ENCODE data around the gene CALN1.

The CALN1 gene

GRCh38 chr7:71885487-71885886, 526.7 kb downstream of the CALN1 start:
- Histone ChIP-seq H3K36me3 (ENCODE audit: insufficient read depth, insufficient read length, low read length) (no peaks in the 10 kb centered on the region), H3K4me1 (ENCODE audit: insufficient read depth, insufficient read length) (peaks cover 3% of the 10 kb centered on the region), H3K9ac (ENCODE audit: insufficient read length, low read depth) (no peak overlapping the region), H3K27me3 (ENCODE audit: insufficient read depth, insufficient read length) (no peaks in the 10 kb centered on the region), H3K4me3 (ENCODE audit: insufficient read length, low read depth) (no peak overlapping the region), H3K9me3 (ENCODE audit: insufficient read depth, low read length) (no peaks in the 10 kb centered on the region)
- DNase-seq (ENCODE audit: low read depth, low spot score), result no peak
- no peak for TF ChIP-seq YY1 (IDR thresholded peaks at IDR 0.05; ENCODE audit: insufficient read depth, insufficient read length)
- TF ChIP-seq ZNF274 (IDR thresholded peaks at IDR 0.05; ENCODE audit: low read depth, low read length), result no peak
- no peak for TF ChIP-seq SUZ12 (IDR thresholded peaks at IDR 0.05; ENCODE audit: extremely low read depth, insufficient read depth, insufficient read length)

GRCh38 chr7:71883415-71883814, 528.7 kb downstream of the CALN1 start:
- DNase-seq (ENCODE audit: low read depth, low spot score), result no peak
- Histone ChIP-seq H3K4me3 (ENCODE audit: insufficient read length, low read depth) (no peak overlapping the region), H3K9me3 (ENCODE audit: insufficient read depth, low read length) (no peaks in the 10 kb centered on the region), H3K36me3 (ENCODE audit: insufficient read depth, insufficient read length, low read length) (no peaks in the 10 kb centered on the region), H3K4me1 (ENCODE audit: insufficient read depth, insufficient read length) (peaks cover 3% of the 10 kb centered on the region), H3K27me3 (ENCODE audit: insufficient read depth, insufficient read length) (no peaks in the 10 kb centered on the region), H3K9ac (ENCODE audit: insufficient read length, low read depth) (no peak overlapping the region)
- no peak for TF ChIP-seq YY1 (IDR thresholded peaks at IDR 0.05; ENCODE audit: insufficient read depth, insufficient read length)
- no peak for TF ChIP-seq ZNF274 (IDR thresholded peaks at IDR 0.05; ENCODE audit: low read depth, low read length)
- no peak for TF ChIP-seq SUZ12 (IDR thresholded peaks at IDR 0.05; ENCODE audit: extremely low read depth, insufficient read depth, insufficient read length)

GRCh38 chr7:71871446-71871845, 540.7 kb downstream of the CALN1 start:
- no peaks in the 10 kb centered on the region for H3K4me1 ChIP-seq (ENCODE audit: insufficient read depth, insufficient read length)
- H3K27me3 ChIP-seq (ENCODE audit: insufficient read depth, insufficient read length), result no peaks in the 10 kb centered on the region
- no peaks in the 10 kb centered on the region for H3K9me3 ChIP-seq (ENCODE audit: insufficient read depth, low read length)
- no peak overlapping the region for H3K9ac ChIP-seq (ENCODE audit: insufficient read length, low read depth)
- H3K4me3 ChIP-seq (ENCODE audit: insufficient read length, low read depth), result no peak overlapping the region
- no peak for DNase-seq (ENCODE audit: low read depth, low spot score)
- TF ChIP-seq SUZ12 (IDR thresholded peaks at IDR 0.05; ENCODE audit: extremely low read depth, insufficient read depth, insufficient read length) (no peak), ZNF274 (IDR thresholded peaks at IDR 0.05; ENCODE audit: low read depth, low read length) (no peak), YY1 (IDR thresholded peaks at IDR 0.05; ENCODE audit: insufficient read depth, insufficient read length) (no peak)
- no peaks in the 10 kb centered on the region for H3K36me3 ChIP-seq (ENCODE audit: insufficient read depth, insufficient read length, low read length)

- no peak overlapping the region for H3K9ac ChIP-seq (ENCODE audit: insufficient read length, low read depth)
- no peaks in the 10 kb centered on the region for H3K4me1 ChIP-seq (ENCODE audit: insufficient read depth, insufficient read length)
- H3K36me3 ChIP-seq (ENCODE audit: insufficient read depth, insufficient read length, low read length), result no peaks in the 10 kb centered on the region
- no peaks in the 10 kb centered on the region for H3K27me3 ChIP-seq (ENCODE audit: insufficient read depth, insufficient read length)
- H3K4me3 ChIP-seq (ENCODE audit: insufficient read length, low read depth), result no peak overlapping the region
- no peaks in the 10 kb centered on the region for H3K9me3 ChIP-seq (ENCODE audit: insufficient read depth, low read length)
- no peak for DNase-seq (ENCODE audit: low read depth, low spot score)
- no peak for TF ChIP-seq SUZ12 (IDR thresholded peaks at IDR 0.05; ENCODE audit: extremely low read depth, insufficient read depth, insufficient read length)
- no peak for TF ChIP-seq YY1 (IDR thresholded peaks at IDR 0.05; ENCODE audit: insufficient read depth, insufficient read length)
- TF ChIP-seq ZNF274 (IDR thresholded peaks at IDR 0.05; ENCODE audit: low read depth, low read length), result no peak
Observed at GRCh38 chr7:71870812-71871211, 541.3 kb downstream of the CALN1 start.

- no peak for DNase-seq (ENCODE audit: low read depth, low spot score)
- Histone ChIP-seq H3K9me3 (ENCODE audit: insufficient read depth, low read length) (no peaks in the 10 kb centered on the region), H3K27me3 (ENCODE audit: insufficient read depth, insufficient read length) (no peaks in the 10 kb centered on the region), H3K9ac (ENCODE audit: insufficient read length, low read depth) (no peak overlapping the region), H3K36me3 (ENCODE audit: insufficient read depth, insufficient read length, low read length) (no peaks in the 10 kb centered on the region), H3K4me1 (ENCODE audit: insufficient read depth, insufficient read length) (no peaks in the 10 kb centered on the region), H3K4me3 (ENCODE audit: insufficient read length, low read depth) (no peak overlapping the region)
- TF ChIP-seq ZNF274 (IDR thresholded peaks at IDR 0.05; ENCODE audit: low read depth, low read length), result no peak
- no peak for TF ChIP-seq SUZ12 (IDR thresholded peaks at IDR 0.05; ENCODE audit: extremely low read depth, insufficient read depth, insufficient read length)
- TF ChIP-seq YY1 (IDR thresholded peaks at IDR 0.05; ENCODE audit: insufficient read depth, insufficient read length), result no peak
Observed at GRCh38 chr7:71868797-71869196, 543.3 kb downstream of the CALN1 start.

- no peak for DNase-seq (ENCODE audit: low read depth, low spot score)
- Histone ChIP-seq H3K9me3 (ENCODE audit: insufficient read depth, low read length) (no peaks in the 10 kb centered on the region), H3K27me3 (ENCODE audit: insufficient read depth, insufficient read length) (no peaks in the 10 kb centered on the region), H3K4me3 (ENCODE audit: insufficient read length, low read depth) (no peak overlapping the region), H3K36me3 (ENCODE audit: insufficient read depth, insufficient read length, low read length) (no peaks in the 10 kb centered on the region), H3K4me1 (ENCODE audit: insufficient read depth, insufficient read length) (no peaks in the 10 kb centered on the region), H3K9ac (ENCODE audit: insufficient read length, low read depth) (no peak overlapping the region)
- TF ChIP-seq YY1 (IDR thresholded peaks at IDR 0.05; ENCODE audit: insufficient read depth, insufficient read length) (no peak), ZNF274 (IDR thresholded peaks at IDR 0.05; ENCODE audit: low read depth, low read length) (no peak), SUZ12 (IDR thresholded peaks at IDR 0.05; ENCODE audit: extremely low read depth, insufficient read depth, insufficient read length) (no peak)
Observed at GRCh38 chr7:71867626-71868025, 544.5 kb downstream of the CALN1 start.

GRCh38 chr7:71865172-71865571, 547.0 kb downstream of the CALN1 start:
- no peaks in the 10 kb centered on the region for H3K27me3 ChIP-seq (ENCODE audit: insufficient read depth, insufficient read length)
- no peak for DNase-seq (ENCODE audit: low read depth, low spot score)
- H3K9me3 ChIP-seq (ENCODE audit: insufficient read depth, low read length), result no peaks in the 10 kb centered on the region
- no peak for TF ChIP-seq YY1 (IDR thresholded peaks at IDR 0.05; ENCODE audit: insufficient read depth, insufficient read length)
- no peak for TF ChIP-seq SUZ12 (IDR thresholded peaks at IDR 0.05; ENCODE audit: extremely low read depth, insufficient read depth, insufficient read length)
- no peak for TF ChIP-seq ZNF274 (IDR thresholded peaks at IDR 0.05; ENCODE audit: low read depth, low read length)
- H3K4me1 ChIP-seq (ENCODE audit: insufficient read depth, insufficient read length), result no peaks in the 10 kb centered on the region
- no peak overlapping the region for H3K4me3 ChIP-seq (ENCODE audit: insufficient read length, low read depth)
- no peaks in the 10 kb centered on the region for H3K36me3 ChIP-seq (ENCODE audit: insufficient read depth, insufficient read length, low read length)
- no peak overlapping the region for H3K9ac ChIP-seq (ENCODE audit: insufficient read length, low read depth)
